ENCODE results near the gene LMLN.
"Not testable (repeated sequence)": the region's sequence is repeated elsewhere in the genome, so short reads cannot be mapped to it uniquely, and the experiment has no call there.

LMLN gene

DNA sequence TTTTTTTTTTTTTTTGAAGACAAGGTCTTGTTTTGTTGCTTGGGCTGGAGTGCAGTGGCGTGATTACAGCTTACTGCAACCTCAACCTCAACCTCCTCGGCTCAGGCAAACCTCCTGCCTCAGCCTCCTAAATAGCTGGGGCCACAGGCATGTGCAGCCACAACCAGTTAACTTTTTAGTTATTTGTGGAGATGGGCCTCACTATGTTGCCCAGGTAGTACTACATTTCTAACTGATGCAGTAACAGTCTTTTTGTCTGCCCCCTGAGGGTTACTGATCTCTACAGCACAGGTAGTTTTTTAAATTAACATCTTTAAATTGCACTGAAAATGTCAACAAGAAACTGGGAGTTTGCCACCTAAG is 3.4 kb upstream of the LMLN start:
- no peak for FAIRE-seq

DNA sequence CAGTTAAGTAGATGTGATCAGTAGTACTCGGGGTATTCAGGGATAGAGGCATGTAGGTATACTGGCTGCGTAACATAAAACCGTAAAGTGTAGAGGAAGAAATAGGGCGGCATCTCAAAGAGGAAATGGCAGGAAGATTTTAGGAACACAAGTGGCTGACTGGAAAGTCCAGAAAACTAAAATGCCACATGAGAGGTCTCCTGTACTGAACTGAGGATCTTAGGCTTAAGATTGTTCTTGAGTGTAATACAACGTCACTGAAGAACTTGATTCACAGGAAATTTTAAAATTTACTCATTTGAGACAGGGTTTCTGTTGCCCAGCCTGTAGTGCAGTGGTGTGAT is 2.3 kb upstream of the LMLN start:
- FAIRE-seq = no peak

DNA sequence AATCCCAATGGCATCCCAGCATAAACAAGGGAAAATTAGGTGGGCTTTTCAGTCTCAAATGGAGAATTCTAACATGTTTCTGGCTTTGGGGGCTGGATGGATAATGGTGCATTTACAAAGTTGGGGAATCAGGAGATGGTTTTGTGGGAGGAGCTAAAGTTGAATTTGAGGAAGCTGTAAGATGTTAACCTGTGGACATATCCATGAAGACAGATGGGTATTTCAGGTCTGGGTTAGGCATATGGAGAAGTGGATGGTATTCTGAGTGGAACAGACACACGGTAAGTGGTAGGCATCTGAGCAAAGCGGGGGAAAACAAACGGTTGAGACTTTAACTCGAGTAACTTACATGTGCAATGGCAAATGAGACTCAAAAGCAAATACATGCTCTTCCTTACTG is 1.7 kb upstream of the LMLN start:
- FAIRE-seq = no peak

DNA sequence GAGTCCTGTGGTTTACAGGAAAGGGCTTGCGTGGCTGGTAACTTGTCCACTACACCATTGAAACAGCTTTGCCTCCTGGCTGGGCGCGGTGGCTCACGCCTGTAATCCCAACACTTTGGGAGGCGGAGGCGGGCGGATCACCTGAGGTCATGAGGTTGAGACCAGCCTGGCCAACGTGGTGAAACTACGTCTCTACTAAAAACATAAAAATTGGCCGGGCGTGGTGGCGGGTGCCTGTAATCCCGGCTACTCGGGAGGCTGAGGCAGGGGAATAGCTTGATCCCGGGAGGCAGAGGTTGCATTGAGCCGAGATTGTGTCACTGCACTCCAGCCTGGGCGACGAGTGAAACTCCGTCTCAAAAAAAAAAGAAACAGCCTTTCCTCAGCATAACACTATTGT is 1.2 kb upstream of the LMLN start:
- FAIRE-seq = not testable (repeated sequence)

DNA sequence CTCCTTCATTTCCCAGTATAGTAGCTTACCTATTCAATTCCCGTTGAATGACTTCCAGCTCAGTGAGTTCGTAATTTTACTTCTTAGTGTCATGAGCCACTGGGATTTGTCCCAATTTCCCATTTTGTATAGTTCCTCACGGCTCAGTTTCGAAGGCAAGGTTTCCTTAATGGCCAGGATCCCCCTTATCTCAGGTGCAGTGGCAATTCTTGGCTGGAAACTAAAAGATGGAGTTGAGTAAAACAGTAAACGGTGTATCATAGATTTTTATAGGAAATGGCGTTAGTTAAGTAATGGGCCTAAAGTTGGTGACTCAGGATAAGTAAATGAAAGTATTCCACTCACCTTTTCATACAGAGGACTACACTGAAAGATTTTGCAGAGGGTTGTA is 522 bp upstream of the LMLN start:
- no peak for FAIRE-seq

DNA sequence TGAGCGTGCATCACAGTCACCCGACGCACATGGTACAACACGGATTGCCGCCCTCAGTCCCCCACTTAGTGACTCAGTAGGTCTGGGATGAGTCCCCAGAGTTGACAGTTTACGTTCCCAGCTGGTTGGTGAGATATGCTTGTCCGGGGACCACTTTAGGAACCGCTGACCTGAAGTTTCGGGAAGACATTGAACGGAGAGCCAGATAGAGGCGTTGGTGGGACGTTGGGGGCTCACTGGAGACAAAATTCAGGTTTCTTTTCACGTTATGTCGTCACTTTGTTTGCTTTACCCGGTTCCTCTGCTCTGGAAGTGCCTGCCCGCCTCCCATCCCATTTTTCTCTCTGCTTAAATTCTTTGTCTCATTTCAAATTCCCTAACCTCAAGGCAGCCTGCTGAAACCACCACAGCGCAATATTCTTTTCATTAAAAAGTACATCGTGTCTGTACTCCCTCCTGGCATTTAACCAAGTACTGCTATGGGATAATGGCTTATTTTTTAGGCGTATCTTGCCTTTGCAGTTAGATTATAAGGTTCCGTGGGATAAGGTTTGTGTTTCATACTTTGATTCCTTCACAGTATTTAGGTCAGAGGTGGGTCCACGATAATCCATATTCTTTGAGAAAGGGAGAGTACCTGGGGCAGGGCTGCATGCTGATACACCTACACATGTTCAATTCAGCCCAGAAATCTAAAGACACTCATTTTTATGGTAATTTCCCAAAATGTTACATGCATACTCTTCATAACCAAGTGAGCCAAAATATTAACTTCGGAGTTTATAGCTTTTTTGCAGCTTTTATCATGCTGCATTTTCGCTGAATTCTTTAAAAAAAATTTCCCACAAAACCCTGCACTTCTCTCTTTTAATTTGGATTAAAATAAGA is 921 bp downstream of the LMLN start:
- no peak for FAIRE-seq

DNA sequence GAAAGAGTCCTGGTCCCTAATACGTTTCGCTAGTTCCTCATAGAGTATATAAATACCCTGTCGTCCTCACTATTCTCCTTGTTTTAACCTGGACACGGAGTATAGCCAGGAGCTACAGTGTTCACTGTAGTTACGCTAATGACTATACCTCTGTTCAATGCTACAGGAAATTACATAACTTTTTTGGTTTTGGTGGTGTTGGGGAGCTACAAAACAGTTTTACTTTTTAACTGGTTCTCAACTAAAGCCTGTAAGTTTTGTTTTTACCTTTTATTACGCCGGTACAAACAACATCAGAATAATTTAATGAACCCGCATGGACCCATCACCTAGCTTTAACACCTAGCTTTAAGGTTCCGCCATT is 1.5 kb downstream of the LMLN start:
- no peak for FAIRE-seq

DNA sequence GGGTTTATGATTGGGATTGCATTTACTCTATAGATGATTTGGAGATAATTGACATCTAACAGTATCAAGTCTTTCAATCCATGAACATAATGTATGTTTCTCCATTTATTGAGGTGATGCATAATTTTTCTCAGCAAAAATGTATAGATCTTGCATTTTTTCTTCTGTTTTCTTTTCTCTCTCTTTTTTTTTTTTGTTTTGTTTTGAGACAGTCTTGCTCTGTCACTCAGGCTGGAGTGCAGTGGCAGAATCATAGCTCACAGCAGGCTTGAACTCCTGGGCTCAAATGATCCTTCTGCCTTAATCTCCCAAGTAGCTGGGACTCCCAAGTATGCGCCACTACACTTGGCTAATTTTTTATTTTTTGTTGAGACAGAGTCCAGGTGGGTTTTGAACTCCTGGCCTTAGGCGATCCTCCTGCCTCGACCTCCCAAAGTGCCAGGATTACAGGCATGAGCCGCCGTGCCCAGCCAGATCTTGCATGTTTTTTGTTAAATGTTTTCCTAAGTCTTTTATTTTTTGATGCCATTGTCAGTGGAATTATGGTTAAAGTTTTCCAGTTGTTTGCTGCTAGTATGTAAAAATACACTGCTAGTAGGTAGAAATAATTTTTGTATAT is 3.1 kb downstream of the LMLN start:
- no peak for FAIRE-seq

DNA sequence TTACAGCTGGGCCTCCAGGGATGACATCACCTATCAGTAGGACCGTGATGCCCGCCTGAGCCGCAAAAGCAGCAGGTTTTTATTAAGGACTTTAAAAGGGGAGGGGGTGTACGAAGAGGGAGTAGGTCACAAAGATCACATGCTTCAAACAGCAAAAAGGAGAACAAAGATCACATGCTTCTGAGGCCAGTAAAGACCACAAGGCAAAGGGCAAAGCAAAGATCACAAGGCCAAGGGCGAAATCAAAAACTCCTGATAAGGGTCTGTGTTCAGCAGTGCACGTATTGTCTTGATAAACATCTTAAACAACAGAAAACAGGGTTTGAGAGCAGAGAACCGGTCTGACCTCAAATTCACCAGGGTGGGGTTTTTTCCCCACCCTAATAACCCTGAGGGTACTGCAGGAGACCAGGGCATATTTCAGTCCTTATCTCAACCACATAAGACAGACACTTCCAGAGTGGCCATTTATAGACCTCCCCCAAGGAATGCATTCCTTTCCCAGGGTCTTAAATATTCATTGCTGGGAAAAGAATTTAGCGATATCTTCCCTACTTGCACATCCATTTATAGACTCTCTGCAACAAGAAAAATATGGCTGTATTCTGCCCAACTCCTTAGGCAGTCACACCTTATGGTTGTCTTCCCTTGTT is 7.4 kb downstream of the LMLN start:
- FAIRE-seq = not testable (repeated sequence)

DNA sequence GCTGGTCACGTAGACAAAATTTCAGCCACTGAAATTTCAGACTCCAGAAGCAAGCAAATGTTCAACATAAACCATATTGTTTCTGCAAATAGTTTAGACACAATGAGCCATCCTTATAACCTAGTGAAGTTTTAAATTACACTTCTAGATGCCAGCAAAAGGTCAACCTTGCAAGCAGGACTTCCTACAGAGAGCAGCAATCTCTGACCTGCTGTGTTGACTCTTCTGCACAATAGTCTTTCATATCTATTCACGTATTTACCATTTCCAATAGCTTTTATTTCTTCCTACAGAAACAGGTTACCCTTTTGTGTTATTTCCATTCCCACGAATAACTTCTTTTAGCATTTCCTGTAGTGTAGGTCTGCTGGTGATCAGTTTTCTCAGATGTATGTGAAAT is 10.6 kb downstream of the LMLN start:
- no peak for FAIRE-seq

DNA sequence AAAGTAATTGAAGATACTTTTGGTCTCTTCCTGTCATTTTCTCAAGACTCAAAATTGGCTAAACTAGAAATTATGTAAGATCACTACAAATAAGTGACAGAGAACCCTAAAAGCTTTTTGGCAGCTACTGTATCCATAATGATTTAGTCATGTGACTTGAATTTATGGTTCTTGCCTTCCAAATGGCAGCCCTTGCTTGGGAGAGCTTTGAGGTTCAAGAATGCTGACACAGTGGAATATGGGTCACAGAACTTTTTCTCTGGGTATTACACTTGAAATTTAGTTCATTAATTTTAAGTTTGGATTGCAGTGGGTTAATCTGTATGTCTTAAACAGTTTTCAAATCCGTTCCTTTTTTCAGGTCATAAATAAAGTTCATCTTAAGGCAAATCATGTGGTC is 14.0 kb downstream of the LMLN start:
- no peak for FAIRE-seq

DNA sequence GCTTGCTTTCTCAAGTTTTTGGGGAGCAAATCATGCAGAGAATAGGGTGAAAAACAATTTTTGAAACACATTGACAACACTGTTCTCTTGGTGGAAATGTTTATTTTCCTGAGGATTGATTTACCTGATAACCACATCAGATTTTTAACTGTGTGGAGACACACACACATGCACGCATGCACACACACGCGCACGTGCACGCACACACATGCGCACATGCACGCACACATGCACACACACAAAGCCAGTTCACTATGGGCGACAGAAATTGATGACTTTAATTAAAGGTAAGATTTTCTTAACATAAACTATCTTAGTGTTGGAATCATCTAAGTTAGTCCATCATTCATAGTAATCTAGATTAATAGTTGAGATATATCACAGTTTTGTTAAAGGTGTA is 15.3 kb downstream of the LMLN start:
- FAIRE-seq = no peak

DNA sequence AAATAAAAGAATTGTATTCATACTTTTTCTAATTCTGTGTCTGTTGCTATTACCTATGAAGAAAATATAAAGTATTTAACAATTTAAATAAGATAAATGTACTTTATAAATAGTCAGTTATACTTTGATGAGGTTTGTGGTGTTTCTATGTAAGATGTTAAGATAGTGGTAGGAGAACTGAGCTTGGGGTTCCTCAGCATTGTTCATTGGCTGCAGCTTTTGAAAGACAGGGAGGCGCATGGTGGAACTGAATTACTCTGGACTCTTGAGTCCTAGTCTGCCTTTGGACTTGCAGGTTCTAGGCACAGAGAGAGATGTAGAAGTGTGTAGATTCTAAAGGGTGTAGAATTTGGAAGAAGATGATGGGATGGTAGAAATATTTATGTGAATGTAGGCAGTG is 23.1 kb downstream of the LMLN start:
- no peak for FAIRE-seq

DNA sequence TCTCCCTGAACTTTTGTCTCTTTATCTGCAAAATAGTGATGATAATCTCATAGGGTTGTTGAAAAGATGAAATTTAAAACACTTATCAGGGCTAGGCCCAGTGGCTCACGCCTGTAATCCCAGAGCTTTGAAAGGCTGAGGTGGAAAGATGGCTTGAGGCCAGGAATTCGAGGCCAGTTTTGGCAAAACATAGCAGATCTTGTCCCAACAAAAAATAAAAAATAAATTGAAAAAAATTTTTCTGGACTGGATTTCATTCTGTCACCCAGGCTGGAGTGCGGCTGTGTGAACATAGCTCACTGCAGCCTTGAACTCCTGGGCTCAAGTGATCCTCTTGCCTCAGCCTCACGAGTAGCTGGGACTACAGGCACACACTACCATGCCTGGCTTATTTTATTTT is 29.6 kb downstream of the LMLN start:
- FAIRE-seq = no peak

DNA sequence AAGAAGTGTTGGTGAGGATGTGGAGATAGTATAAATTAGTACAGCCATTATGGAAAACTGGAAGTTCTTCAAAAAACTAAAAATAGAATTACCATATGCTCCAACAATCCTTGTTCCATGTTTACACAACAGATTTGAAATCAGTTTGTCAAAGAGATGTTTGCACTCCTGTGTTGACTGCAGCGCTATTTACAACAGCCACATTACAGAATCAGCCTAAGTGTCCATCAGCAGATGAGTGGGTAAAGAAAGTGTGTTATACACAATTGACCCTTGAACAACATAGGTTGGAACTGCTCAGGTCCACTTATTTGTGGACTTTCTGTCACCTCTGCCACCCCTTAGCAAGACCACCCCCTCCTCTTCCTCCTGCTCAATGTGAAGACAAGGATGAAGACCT is 34.7 kb downstream of the LMLN start:
- FAIRE-seq = no peak

DNA sequence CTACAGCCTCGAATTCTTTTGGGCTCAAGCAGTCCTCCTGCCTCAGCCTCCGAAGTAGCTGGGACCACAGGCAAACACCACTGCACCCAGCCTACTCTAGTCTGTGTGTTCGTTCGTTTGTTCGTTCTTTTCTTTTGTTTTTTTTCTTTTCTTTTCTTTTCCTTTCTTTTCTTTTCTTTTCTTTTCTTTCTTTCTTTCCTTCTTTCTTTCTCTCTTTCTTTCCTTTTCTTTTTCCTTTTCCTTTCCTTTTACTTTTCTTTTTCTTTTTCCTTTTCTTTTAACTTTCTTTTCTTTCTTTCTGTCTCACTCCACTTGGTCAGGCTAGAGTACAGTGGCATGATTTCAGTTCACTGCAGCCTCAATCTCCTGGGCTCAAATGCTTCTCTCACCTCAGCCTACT is 36.8 kb downstream of the LMLN start:
- FAIRE-seq = no peak

DNA sequence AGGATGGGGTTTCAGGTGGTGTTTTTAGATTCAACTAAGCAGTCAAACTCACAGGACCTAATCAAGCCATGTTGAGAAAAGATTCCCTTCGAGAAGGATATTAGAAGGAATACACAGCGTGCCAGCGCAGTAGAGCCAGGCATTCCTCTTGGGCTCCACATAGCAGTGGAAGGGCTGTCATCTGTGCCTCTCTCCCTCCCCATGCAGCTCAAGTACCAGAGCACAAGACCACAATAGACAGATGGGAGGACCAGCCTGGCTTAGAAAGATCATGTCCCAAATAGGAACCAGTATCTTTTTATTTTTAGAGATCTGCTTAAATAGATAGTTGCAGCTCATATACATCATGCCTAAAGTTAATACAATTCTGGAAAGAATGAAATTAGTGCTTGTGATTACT is 37.9 kb downstream of the LMLN start:
- FAIRE-seq = no peak

DNA sequence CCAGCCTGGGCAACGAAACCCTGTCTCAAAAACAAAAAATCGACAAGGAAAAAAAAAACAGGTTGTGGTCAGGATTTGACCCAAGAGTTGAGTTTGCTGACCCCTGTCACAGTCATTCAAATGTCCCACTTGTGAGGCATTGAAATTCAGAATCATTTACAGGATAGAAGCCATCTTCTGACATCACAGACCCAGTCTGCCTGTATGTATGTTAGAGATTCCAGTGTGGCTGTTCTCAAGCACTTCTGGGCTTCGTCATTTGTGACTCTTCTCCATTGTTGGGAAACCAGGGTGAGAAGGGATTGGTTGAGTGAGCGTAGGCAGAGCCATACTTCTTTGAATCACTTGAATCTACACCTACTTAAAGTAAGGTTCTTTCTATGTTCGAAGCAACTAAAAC is 57.1 kb downstream of the LMLN start:
- no peak for FAIRE-seq

DNA sequence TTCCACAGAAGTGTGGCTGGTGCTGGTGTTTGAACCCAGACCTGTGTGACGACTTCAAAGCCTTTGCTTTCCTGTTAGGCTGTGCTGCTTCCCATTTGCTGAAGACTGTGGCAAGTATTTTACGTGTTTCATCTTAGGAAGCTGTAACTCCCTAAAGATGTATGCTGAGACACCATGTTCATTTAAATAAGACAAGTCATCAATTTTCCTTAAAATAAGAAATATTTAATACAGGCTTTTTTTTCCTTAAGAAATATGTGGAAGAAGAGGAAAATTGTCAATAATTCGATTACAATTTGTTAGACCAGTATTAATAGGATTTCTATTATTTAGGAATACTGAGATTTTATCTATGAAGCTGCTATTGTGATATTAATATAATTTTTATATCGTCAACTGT is 58.4 kb downstream of the LMLN start:
- no peak for FAIRE-seq

DNA sequence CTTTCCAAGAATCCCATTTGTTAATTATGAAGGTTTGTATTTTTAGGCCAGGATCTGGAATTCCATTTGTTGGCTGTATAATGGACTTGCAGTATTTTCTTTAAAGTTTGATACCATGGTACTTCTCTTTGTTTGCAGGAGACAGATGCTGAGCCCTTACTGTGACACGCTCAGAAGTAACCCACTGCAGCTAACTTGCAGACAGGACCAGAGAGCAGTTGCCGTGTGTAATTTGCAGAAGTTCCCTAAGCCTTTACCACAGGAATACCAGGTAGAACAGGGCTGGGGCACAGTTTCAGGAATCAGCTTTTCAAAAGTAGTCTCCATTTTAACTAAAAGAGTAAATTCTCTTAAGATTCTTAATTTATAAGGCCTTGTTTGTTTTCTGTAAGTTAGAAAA is 59.1 kb downstream of the LMLN start:
- FAIRE-seq = no peak

DNA sequence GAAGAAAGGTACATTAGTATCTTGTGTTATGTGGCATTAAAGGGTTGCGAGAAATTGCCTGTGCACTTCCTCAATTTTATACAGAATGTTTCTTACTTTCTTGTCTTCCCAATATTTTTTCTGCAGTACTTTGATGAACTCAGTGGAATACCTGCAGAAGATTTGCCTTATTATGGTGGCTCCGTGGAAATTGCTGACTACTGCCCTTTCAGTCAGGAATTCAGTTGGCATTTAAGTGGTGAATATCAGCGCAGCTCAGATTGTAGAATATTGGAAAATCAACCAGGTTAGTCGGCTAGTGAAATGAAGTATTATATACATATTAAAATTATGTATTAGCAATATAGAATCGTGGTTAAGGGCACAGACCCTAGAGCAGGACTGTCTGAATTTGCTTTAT is 61.3 kb downstream of the LMLN start:
- FAIRE-seq = no peak

DNA sequence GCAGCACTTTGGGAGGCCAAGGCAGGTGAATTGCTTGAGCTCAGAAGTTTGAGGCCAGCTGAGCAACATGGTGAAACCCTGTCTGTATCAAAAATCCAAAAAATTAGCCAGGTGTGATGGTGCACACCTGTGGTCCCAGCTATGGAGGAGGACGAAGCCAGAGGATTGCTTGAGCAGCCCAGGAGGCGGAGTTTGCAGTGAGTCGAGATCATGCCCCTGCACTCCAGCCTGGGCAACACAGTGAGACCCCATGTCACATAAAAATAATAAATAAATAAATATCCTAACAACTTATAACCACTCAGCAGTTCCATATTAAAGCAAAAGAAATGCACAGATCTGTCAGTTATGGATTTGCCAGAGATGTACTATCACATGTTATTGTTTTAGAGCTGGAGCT is 62.6 kb downstream of the LMLN start:
- FAIRE-seq = no peak

DNA sequence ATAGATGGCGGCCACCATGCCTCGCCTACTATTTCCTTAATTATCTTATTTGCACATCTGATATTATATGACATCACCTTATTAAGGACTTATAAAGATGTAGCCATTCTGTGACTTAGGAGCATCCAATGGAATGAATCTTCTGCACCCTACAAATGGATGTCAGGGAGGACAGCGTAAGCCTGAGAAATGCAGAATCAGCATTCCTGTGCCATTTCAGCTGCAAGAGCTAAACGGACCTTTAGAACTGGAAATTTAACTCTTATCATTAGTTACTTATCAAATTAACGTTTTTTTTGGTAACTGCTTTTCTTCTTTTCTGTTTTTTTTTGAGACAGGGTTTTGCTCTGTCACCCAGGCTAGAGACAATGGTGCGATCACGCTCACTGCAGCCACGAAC is 65.6 kb downstream of the LMLN start:
- no peak for FAIRE-seq

DNA sequence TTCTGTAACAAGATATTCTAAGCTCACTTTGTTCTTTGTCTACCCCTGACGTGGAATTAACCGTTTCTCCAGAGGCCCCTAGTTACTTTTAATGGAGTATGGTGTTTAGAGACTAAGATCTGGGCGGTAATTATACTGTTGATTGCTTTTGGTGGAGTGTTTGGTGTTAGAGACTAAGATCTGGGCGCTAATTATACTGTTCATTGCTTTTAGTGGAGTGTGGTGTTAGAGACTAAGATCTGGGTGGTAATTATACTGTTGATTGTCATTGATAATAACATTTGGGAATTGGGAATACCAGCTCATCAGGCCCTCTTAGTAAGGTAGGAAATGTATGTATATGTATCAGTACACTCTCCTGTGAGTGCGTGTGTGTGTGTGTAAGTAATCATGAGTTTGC is 66.6 kb downstream of the LMLN start:
- no peak for FAIRE-seq

Measured in TTC549 (cell line).